Fibroblast of mammary gland (primary cell): ENCODE results near the gene ANKK1.
A peak's percentile ranks its signal among the peaks of the same experiment; 100 is the strongest.

Experiments
- DNase-seq: peaks from one replicate; pipeline ENCODE4 v3.0.0-alpha.2; 2010; ENCODE audit warnings: low read depth
- H3K4me3 ChIP-seq: 2 replicates; pipeline ENCODE4 v1.5.1; 2011; ENCODE audit warnings: low read depth, mild to moderate bottlenecking, low read length, moderate library complexity; ENCODE audit not compliant: control insufficient read depth
- TF ChIP-seq, protein P1 (sequence below): conservative IDR thresholded peaks from 2 replicates; pipeline ENCODE4 v1.5.1; 2011; ENCODE audit warnings: low read depth, low read length, inconsistent platforms; ENCODE audit not compliant: control insufficient read depth, insufficient read depth

Gene ANKK1

DNA sequence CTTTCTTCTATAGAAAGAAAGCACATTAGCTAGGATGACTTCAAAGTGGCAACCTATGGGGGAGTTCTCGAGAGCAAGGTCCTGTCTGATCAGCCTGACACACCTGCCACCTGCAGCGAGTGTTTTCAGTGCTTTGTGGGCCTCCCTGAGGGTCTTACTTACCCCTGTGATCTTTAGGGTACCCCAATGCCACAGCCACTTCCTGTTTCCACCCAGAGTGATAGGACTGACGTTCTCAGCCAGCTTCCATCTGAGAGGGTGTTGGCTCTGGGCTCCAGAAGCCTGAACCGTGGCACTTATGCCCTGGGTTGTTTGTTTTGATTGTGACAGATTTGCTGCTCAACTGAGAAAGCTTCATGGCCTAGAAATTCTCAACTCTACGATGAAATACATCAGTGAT lies 21.7 kb upstream of the ANKK1 start:
- H3K4me3 ChIP-seq = no peak overlapping the region
- TF ChIP-seq, protein P1, sequence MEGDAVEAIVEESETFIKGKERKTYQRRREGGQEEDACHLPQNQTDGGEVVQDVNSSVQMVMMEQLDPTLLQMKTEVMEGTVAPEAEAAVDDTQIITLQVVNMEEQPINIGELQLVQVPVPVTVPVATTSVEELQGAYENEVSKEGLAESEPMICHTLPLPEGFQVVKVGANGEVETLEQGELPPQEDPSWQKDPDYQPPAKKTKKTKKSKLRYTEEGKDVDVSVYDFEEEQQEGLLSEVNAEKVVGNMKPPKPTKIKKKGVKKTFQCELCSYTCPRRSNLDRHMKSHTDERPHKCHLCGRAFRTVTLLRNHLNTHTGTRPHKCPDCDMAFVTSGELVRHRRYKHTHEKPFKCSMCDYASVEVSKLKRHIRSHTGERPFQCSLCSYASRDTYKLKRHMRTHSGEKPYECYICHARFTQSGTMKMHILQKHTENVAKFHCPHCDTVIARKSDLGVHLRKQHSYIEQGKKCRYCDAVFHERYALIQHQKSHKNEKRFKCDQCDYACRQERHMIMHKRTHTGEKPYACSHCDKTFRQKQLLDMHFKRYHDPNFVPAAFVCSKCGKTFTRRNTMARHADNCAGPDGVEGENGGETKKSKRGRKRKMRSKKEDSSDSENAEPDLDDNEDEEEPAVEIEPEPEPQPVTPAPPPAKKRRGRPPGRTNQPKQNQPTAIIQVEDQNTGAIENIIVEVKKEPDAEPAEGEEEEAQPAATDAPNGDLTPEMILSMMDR = no peak

DNA sequence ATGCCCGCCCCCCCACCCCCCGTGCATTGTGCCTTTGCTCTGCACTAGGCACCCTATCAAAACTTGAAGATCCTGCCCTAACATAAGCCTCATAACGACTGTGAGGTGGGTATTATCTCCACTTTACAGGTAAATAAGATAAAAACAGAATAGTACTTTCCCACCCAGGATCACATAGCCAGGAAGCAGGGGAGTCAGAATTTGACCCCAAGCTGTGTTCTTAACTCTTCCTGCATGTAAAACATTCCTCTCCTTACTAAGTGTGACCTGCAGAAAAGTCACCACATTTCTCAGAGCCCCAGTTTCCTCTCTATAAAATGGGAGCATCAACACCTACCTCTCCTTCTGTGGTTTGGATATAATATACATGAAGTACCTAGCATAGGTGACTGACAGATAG lies 18.2 kb upstream of the ANKK1 start:
- H3K4me3 ChIP-seq = no peak overlapping the region
- no peak for DNase-seq
- TF ChIP-seq, protein P1 = no peak

More for the DNA sequence above, 21.7 kb upstream of the ANKK1 start:
- no peak for DNase-seq

DNA sequence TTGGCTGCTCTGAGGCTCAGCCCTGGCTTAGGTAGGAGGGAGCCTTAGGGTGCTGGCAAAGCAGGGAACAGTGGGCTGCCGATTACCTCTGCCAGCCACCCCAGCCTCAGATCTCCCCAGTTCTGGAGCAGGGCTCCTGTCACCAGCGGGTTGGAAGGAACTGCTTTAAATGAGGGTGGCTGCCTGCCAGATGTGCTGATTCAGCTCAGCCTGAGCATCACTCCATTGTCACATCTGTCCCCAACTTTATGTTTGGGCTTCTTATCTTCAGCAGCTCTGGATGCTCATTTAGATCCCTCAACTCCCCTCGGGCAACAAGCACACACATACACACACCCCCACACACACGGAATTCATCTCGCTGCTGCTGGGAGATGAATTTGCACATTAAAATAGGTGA lies 16.9 kb upstream of the ANKK1 start:
- TF ChIP-seq, protein P1 = no peak
- no peak overlapping the region for H3K4me3 ChIP-seq
- no peak for DNase-seq

DNA sequence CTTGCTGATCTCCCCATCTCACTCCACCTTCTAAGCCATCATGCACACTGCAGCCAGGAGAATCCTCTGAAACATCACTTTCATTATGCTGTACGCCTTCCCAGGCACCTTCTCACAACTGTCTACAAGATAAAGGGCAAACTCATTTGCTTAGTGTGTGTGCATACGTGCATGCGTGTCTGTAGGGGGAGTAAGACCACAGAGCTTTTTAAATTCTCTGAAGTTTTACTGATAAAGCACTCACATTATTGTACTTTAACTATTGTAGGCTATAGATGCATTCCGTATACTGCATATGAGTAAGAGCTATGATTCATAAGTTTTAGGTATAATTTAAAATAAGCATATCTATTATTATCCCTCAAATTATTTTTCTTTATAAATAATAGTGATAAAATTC lies 15.3 kb upstream of the ANKK1 start:
- DNase-seq = no peak

DNA sequence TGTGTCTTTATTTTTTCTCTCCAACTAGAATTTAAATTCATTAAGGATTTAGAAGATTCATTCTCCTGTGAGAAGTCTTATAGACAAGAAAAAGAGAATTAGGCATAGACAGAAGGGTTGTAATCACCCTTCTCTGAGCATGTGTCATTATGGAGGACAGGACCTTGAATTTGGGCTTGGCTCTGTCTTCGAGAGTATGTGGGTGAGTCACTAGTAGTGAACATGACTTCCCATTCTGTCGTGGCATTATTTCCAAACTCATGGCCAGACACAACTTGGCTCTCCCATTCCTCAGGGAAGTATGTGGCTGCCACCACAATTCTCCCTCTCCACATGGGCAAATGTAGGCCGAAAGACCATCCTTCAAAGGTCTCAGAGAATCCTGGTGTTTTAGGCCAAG lies 14.3 kb upstream of the ANKK1 start:
- TF ChIP-seq, protein P1 = no peak
- peak; percentile 69 for DNase-seq
- H3K4me3 ChIP-seq = no peak overlapping the region

More for the DNA sequence above, 15.3 kb upstream of the ANKK1 start:
- H3K4me3 ChIP-seq = no peak overlapping the region
- TF ChIP-seq, protein P1 = peak; percentile 7

DNA sequence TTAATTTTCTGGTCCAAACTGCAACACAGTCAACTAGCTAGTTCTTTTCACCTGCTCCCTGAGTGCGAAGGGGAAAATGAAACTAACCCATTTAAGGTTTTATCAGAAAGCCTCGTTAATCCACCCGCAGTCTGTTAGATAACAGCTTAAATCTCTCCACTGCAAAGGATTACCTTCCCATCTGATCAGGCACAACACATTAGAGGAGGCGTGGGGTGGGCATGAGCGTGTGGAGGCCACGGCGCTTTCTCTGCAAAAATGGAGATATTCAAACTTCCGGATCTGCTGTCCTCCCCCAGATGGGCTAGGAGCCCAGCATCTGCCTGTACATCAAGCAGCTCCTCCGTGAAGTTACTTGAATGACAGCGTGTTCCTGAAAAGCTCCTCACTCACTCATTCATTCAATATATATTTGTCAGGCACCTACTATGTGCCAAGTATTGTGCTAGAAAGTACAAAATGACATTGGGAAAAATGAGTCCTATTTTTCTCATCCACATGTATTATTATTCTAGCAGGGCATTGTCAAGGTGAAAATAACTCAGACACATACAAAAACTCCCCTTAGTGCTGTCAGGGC lies 13.5 kb upstream of the ANKK1 start:
- TF ChIP-seq, protein P1 = no peak
- no peak overlapping the region for H3K4me3 ChIP-seq
- DNase-seq = no peak

DNA sequence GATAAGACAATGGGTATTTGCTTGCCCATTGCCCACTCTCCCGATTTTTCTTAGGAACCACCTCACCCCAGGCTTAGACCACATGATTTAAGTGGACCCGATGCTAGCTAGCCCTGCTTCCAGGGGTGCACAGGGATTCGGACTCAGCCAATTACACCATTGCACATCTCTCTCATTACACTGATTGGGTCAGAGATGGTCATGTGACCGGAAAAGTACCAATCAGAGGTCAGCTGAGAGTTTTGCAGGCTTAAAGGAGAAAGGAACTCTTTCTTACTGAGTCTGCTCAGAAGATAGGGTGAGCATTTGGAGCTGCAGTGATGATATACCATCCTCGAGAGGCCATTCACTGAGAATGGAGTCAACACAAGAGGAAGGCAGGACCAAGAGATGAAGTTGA lies 12.2 kb upstream of the ANKK1 start:
- H3K4me3 ChIP-seq = no peak overlapping the region
- no peak for DNase-seq
- TF ChIP-seq, protein P1 = no peak
